HG02938 (cell line): Measurements from ENCODE around the gene CCNDBP1.
"Not testable (repeated sequence)": the region's sequence is repeated elsewhere in the genome, so short reads cannot be mapped to it uniquely, and the experiment has no call there.

ENCODE experiments used
- ATAC-seq: cut with Tn5 transposase; IDR thresholded peaks from one replicate; pipeline ENCODE4 v1.9.1; 2021; ENCODE audit warnings: mild to moderate bottlenecking, moderate library complexity; ENCODE audit not compliant: unreplicated experiment

CCNDBP1 gene

GRCh38 chr15:43190178-43190577 lies 5.0 kb downstream of the CCNDBP1 start:
- no peak for ATAC-seq

- ATAC-seq: no peak
These were observed 8.5 kb downstream of the CCNDBP1 start for GRCh38 chr15:43193710-43194109.

- no peak for ATAC-seq
These were observed 9.6 kb downstream of the CCNDBP1 start for GRCh38 chr15:43194795-43195194.

- no peak for ATAC-seq
These were observed 11.8 kb downstream of the CCNDBP1 start for GRCh38 chr15:43196760-43197548.

- ATAC-seq: not testable (repeated sequence)
These were observed 12.6 kb downstream of the CCNDBP1 start for GRCh38 chr15:43197773-43198172.

GRCh38 chr15:43198556-43198955 lies 13.4 kb downstream of the CCNDBP1 start:
- not testable (repeated sequence) for ATAC-seq

GRCh38 chr15:43198992-43199391 lies 13.8 kb downstream of the CCNDBP1 start:
- no peak for ATAC-seq

GRCh38 chr15:43199945-43200488 lies 14.8 kb downstream of the CCNDBP1 start:
- ATAC-seq: no peak

- ATAC-seq: no peak
These were observed 19.1 kb downstream of the CCNDBP1 start for GRCh38 chr15:43204016-43204901.

- ATAC-seq: no peak
These were observed 20.9 kb downstream of the CCNDBP1 start for GRCh38 chr15:43206054-43206453.

- no peak for ATAC-seq
These were observed 21.8 kb downstream of the CCNDBP1 start for GRCh38 chr15:43207024-43207423.

GRCh38 chr15:43208052-43209002 lies 23.1 kb downstream of the CCNDBP1 start:
- no peak for ATAC-seq

- ATAC-seq: no peak
These were observed 24.0 kb downstream of the CCNDBP1 start for GRCh38 chr15:43209059-43209824.

- no peak for ATAC-seq
These were observed 25.1 kb downstream of the CCNDBP1 start for GRCh38 chr15:43210172-43210745.

GRCh38 chr15:43210807-43211206 lies 25.6 kb downstream of the CCNDBP1 start:
- no peak for ATAC-seq

GRCh38 chr15:43211224-43211735 lies 26.1 kb downstream of the CCNDBP1 start:
- no peak for ATAC-seq

- no peak for ATAC-seq
These were observed 27.1 kb downstream of the CCNDBP1 start for GRCh38 chr15:43212299-43212698.

GRCh38 chr15:43212951-43213350 lies 27.7 kb downstream of the CCNDBP1 start:
- ATAC-seq: no peak

- no peak for ATAC-seq
These were observed 28.3 kb downstream of the CCNDBP1 start for GRCh38 chr15:43213466-43213865.
